Activated naive CD4-positive, alpha-beta T cell treated with anti-CD3 and anti-CD28 coated beads, Interleukin-2, amount 10 ng/mL, durations not matched to agents 7 days and 5 days (primary cell): ENCODE measurements around the gene HDDC2.

ENCODE experiments used
- CTCF ChIA-PET: fragments of 350-600 bp; sonication (Branson Sonifier 250); formaldehyde crosslinking; loops from one replicate; lab custom pipeline; 2021; ENCODE audit warnings: antibody characterized with exemption; lab: Charles Lee
- DNase-seq: peaks from one replicate; pipeline ENCODE4 v3.0.0-alpha.2; 2020
- H3K27ac Mint-ChIP-seq: one replicate; pipeline ENCODE4 v1.8.0; 2021; ENCODE audit warnings: mild to moderate bottlenecking, moderate library complexity, mixed read lengths
- H3K27me3 Mint-ChIP-seq: one replicate; pipeline ENCODE4 v1.8.0; 2021; ENCODE audit warnings: mild to moderate bottlenecking, mixed read lengths
- H3K36me3 Mint-ChIP-seq: one replicate; pipeline ENCODE4 v1.8.0; 2021; ENCODE audit warnings: mixed read lengths
- H3K4me1 Mint-ChIP-seq: one replicate; pipeline ENCODE4 v1.8.0; 2021; ENCODE audit warnings: mixed read lengths
- H3K4me3 Mint-ChIP-seq: one replicate; pipeline ENCODE4 v1.8.0; 2021; ENCODE audit warnings: mild to moderate bottlenecking, moderate library complexity, mixed read lengths
- H3K9me3 Mint-ChIP-seq: one replicate; pipeline ENCODE4 v1.8.0; 2021; ENCODE audit warnings: mixed read lengths

HDDC2 gene

DNA sequence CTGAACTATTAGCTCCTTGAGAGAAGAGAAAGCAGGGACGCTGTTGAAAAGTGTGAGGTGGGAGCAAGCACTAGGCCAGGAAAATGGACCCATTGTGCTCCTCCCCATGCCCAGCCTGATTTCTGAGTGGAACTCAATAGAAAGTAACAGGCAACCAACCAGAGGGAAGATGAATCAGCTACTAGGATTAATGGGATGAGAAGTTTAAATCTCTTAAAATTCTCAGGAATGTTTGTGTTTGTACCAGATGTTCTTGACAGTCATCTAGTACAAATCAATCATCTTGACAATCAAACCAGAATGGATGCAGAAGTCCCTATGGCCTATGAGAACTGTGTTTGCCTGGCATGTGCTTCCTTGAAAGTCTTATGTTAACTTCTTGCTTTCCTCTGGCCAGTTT lies 48.9 kb downstream of the HDDC2 start:
- peaks cover 9% of the 10 kb centered on the region for H3K27me3 Mint-ChIP-seq
- H3K4me1 Mint-ChIP-seq: peaks cover 4% of the 10 kb centered on the region
- CTCF ChIA-PET: no interaction called here
- peak overlapping the region; percentile 65 for H3K27ac Mint-ChIP-seq
- H3K9me3 Mint-ChIP-seq: no peaks in the 10 kb centered on the region
- no peak overlapping the region for H3K4me3 Mint-ChIP-seq
- DNase-seq: no peak
- H3K36me3 Mint-ChIP-seq: no peaks in the 10 kb centered on the region

DNA sequence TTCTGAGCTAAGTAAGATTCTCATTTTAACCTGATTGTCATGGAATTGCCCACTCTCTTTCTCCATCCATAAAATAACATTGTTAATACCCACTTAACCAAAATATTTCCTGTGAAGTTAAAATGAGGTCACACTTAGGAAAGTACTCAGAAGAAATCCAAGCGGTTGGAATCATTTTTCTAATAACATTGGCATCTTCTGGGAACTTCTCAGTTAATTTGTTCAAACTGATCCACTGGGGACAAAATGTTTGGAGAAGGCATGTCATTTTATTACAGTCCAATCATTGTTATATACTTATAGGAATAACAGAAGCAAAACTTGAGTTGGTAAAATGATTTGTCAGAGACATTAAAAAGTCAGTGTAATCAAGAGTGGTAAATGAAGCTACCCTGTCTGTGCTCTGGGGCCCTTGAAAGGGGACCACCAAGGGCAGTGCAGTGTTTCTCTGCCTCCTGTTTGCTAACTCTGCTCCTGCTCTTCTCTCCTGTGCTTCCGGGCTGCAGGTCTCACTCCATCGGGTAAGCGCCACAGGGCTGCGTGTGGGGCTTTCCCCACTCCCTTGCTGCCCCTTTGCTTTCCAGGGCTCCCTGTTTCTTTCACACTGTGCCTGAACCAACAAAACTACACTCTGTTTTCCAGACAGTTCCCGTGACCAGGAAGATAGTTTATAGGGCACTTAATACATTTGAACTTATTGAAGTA lies 50.1 kb downstream of the HDDC2 start:
- CTCF ChIA-PET: no interaction called here
- Mint-ChIP-seq H3K27ac (peak overlapping the region; percentile 77), H3K9me3 (no peaks in the 10 kb centered on the region), H3K27me3 (peaks cover 9% of the 10 kb centered on the region), H3K36me3 (no peaks in the 10 kb centered on the region), H3K4me3 (no peak overlapping the region), H3K4me1 (peaks cover 4% of the 10 kb centered on the region)
- no peak for DNase-seq

DNA sequence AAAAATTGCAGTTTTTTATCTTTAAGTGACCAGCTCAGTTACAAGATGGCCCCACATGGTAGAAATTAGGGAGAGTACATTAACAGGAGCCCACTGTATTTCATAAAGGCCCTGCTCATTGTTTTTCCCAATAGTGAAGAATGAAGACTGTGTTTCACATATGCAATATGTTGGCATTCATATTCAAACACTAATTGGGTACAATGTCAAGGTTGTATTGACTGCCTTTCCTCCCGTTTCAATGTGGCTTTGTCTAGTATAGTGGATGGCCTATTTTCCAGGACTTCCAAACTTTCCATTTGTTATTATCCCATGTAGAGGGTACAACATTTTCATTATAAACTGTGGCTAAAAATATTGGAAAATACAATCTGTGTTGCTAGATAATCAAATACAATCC lies 51.3 kb downstream of the HDDC2 start:
- no peak for DNase-seq
- Mint-ChIP-seq H3K4me1 (peaks cover 4% of the 10 kb centered on the region), H3K4me3 (no peak overlapping the region), H3K27me3 (peaks cover 12% of the 10 kb centered on the region), H3K27ac (no peak overlapping the region), H3K36me3 (no peaks in the 10 kb centered on the region), H3K9me3 (no peaks in the 10 kb centered on the region)
- CTCF ChIA-PET: no interaction called here

DNA sequence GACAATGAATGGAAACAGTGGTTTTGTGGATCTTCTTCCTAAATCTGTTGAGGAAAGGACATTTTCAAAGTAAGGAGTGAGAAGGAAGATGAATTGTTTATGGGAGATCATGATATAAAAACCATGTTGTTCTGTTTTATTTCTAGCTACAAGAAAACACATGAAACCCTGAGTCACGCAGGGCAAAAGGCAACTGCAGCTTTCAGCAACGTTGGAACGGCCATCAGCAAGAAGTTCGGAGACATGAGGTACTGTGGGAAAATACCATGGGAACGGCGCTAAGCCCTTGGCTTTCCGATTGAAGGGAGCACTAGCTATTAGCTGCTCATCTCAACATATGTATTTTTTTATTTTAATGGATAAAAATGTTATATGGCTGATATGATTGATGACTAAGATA lies 53.6 kb downstream of the HDDC2 start:
- peaks cover 4% of the 10 kb centered on the region for H3K4me1 Mint-ChIP-seq
- H3K27me3 Mint-ChIP-seq: peaks cover 12% of the 10 kb centered on the region
- H3K9me3 Mint-ChIP-seq: no peaks in the 10 kb centered on the region
- no peak for DNase-seq
- CTCF ChIA-PET: interaction anchor here (1.1 kb wide), 1 partner anchor 56 kb away, joined by 3 read pairs; no protein-coding TSS in a partner anchor
- no peak overlapping the region for H3K27ac Mint-ChIP-seq
- no peaks in the 10 kb centered on the region for H3K36me3 Mint-ChIP-seq
- H3K4me3 Mint-ChIP-seq: no peak overlapping the region

DNA sequence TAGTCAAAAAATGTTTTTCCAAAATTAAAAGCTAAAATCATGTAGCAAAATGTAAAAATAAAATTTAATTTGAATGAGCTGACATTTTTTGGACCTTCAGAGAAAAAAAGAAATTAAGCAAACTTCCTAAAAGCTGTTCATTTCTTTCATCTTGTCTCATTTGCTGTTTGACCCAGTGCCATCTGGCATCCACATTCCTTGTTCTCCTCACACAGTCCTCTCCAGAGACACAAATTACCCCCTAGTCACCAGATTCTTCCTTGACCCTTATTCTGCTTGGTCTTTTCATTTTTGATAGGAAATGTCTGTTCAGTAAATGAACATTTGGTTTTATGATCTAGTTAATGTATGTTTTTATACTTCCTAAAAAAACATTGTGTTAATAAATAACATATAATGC lies 55.2 kb downstream of the HDDC2 start:
- Mint-ChIP-seq H3K27me3 (peaks cover 3% of the 10 kb centered on the region), H3K4me1 (no peaks in the 10 kb centered on the region), H3K4me3 (no peak overlapping the region), H3K27ac (no peak overlapping the region), H3K36me3 (no peaks in the 10 kb centered on the region), H3K9me3 (no peaks in the 10 kb centered on the region)
- CTCF ChIA-PET: interaction anchor here (0.5 kb wide), 1 partner anchor 262 kb away, joined by 3 read pairs; no protein-coding TSS in a partner anchor
- DNase-seq: no peak

DNA sequence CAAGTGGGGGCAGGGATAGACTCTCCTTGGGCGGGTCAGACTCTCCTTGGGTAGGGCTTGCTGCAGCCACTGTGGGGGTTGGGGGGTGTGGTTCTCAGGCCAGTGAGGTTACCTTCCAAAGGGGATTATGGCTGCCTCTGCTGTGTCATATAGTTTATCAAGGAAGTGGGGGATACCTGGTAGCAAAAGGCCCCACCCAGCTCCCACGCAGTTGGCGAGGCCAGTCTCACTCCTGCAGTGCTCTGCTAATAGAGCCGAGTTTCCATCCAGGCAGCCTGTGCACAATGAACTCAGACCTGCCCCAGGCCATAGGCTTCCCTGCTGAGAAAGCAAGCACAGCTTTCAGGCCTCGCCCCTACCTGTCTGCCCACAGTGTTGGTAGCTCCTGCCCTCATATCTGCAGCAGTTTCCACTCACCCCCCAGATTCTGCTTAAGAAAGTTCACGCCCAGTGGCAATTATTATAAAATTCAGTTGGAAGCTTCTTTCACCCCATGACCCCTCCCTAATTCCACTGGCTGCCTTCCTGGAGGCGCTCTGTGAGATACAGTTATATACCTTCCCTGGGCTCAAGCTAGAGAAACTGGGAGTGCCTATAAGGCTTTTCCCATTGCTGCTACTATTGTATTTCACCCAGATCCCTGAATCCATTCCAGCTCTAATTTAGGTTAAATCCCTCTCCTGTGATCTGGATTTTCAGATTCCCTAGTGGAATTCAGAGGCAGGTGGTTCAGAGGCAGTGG lies 56.1 kb downstream of the HDDC2 start:
- peaks cover 4% of the 10 kb centered on the region for H3K9me3 Mint-ChIP-seq
- CTCF ChIA-PET: interaction anchor here (0.5 kb wide), 1 partner anchor 261 kb away, joined by 3 read pairs; no protein-coding TSS in a partner anchor
- DNase-seq: no peak
- no peaks in the 10 kb centered on the region for H3K4me1 Mint-ChIP-seq
- H3K27me3 Mint-ChIP-seq: peaks cover 3% of the 10 kb centered on the region
- no peak overlapping the region for H3K4me3 Mint-ChIP-seq
- no peak overlapping the region for H3K27ac Mint-ChIP-seq
- H3K36me3 Mint-ChIP-seq: peaks cover 1% of the 10 kb centered on the region

DNA sequence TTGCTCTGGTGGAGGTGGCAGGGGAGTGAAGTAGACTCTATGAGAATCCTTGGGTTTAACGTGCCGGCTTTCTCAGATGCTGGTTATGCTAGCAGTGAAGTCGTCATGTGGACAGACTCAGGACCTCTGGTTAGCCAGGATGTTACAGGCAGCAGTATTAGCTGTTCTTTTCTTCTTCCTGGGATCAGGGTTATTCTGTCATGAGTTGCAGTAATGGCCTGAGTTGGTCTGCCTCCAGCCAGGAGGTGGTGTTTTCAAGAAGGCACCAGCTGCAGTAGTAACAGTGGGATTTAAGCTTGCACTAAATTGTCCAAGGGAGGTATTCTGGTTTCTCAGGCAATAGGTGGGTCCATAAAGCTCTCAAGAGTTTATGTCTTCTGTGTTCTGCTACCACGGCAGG lies 56.7 kb downstream of the HDDC2 start:
- Mint-ChIP-seq H3K9me3 (peaks cover 5% of the 10 kb centered on the region), H3K4me3 (no peak overlapping the region), H3K27me3 (peaks cover 3% of the 10 kb centered on the region), H3K36me3 (peaks cover 2% of the 10 kb centered on the region), H3K27ac (no peak overlapping the region), H3K4me1 (no peaks in the 10 kb centered on the region)
- no peak for DNase-seq
- CTCF ChIA-PET: no interaction called here

DNA sequence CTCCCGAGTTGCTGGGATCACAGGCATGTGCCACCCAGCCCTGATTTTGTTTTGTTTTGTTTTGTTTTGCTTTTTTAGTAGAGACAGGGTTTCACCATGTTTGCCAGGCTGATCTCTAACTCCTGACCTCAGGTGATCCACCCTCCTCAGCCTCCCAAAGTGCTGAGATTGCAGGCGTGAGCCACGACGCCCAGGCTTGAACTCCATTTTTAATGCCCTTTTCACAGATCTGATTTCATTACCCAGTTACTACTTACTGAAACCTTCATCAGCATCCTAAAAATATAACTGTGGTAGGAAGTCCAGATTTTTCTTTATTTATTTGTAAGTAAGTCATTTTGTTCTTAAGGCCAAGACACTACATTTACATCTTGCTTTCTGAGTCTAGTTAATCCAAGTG lies 64.0 kb downstream of the HDDC2 start:
- CTCF ChIA-PET: no interaction called here
- H3K27ac Mint-ChIP-seq: no peak overlapping the region
- H3K36me3 Mint-ChIP-seq: peaks cover 2% of the 10 kb centered on the region
- no peak for DNase-seq
- H3K4me3 Mint-ChIP-seq: no peak overlapping the region
- H3K9me3 Mint-ChIP-seq: peaks cover 5% of the 10 kb centered on the region
- H3K27me3 Mint-ChIP-seq: no peaks in the 10 kb centered on the region
- no peaks in the 10 kb centered on the region for H3K4me1 Mint-ChIP-seq

DNA sequence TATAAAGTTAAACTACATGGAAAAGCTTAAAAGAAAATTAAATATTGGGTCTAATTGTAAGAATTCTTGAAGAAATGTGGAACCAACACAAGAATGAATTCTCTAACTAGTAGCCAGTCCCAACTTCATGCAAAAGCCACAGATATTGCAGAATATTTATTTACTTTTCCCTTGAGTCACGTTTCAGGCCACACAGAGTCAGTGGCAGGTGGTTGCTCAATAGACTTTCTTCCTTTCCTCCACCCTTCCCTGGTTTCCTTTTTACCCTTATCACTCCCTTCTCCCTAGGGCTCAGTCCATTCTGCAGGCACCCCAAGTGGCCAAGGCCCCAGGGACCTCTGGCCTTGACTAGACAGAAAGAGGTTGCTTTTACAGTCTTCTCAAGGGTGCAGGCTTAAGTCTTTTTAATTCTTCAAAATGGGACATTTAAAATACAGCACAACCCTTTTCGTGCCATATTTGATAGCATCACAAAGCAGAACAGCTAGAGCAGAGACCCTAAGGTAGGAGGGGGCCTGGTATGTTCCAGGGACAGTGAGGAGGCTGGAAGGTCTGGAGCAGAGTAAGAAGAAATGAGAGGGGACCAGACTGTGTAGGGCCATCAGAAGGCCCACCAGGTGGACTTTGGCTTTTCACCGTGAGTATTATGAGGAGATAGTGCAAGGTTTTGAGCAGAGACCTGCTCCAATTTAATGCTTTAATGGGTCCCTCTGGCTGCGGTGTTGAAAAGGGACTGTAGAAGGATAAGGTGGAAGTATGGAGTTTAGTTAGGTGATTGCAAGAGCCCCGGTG lies 65.0 kb downstream of the HDDC2 start:
- DNase-seq: no peak
- H3K27me3 Mint-ChIP-seq: no peaks in the 10 kb centered on the region
- H3K4me1 Mint-ChIP-seq: no peaks in the 10 kb centered on the region
- H3K36me3 Mint-ChIP-seq: peaks cover 2% of the 10 kb centered on the region
- H3K9me3 Mint-ChIP-seq: peaks cover 5% of the 10 kb centered on the region
- no peak overlapping the region for H3K4me3 Mint-ChIP-seq
- CTCF ChIA-PET: no interaction called here
- no peak overlapping the region for H3K27ac Mint-ChIP-seq

DNA sequence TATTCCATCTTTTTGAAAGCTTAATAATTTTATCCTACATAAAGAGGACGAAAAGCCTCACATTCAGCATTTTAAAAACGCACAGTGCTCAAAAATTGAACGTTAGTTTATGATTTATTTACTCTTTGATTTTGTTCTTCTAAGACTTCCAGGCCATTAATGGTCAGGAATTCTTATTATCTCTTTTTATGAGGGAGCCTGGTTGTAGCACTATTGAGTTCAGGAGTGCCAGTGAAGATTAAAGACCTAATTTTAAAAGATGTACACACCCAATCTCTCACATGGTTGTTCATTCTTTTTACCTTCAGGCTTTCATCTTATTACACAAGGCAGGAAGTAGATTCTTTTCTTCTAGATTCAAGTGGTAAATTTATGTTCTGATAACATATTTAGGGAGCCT lies 68.6 kb downstream of the HDDC2 start:
- no peak for DNase-seq
- H3K27me3 Mint-ChIP-seq: no peaks in the 10 kb centered on the region
- H3K36me3 Mint-ChIP-seq: no peaks in the 10 kb centered on the region
- no peaks in the 10 kb centered on the region for H3K4me1 Mint-ChIP-seq
- H3K4me3 Mint-ChIP-seq: no peak overlapping the region
- H3K9me3 Mint-ChIP-seq: no peaks in the 10 kb centered on the region
- no peak overlapping the region for H3K27ac Mint-ChIP-seq
- CTCF ChIA-PET: no interaction called here

DNA sequence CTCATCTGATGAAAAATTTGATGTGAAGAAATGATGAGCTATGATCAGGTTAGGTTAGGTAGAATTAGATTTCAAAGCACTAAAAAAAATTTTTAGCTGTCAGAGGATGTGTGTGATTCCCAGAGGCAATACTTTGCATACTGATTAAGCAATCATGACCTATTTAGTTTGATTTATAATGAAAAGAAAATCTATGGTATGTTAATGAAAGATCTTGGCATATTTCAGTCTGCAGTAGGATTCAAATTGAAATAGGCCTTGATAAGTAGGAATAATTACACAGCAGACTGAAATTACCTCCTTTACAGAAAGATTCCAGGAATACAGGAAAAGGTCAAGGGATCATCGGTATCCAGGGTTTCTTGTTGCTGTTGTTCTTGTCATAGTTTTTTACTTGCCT lies 69.3 kb downstream of the HDDC2 start:
- Mint-ChIP-seq H3K27ac (no peak overlapping the region), H3K9me3 (no peaks in the 10 kb centered on the region), H3K4me1 (no peaks in the 10 kb centered on the region), H3K4me3 (no peak overlapping the region), H3K36me3 (no peaks in the 10 kb centered on the region), H3K27me3 (no peaks in the 10 kb centered on the region)
- CTCF ChIA-PET: no interaction called here
- DNase-seq: no peak

DNA sequence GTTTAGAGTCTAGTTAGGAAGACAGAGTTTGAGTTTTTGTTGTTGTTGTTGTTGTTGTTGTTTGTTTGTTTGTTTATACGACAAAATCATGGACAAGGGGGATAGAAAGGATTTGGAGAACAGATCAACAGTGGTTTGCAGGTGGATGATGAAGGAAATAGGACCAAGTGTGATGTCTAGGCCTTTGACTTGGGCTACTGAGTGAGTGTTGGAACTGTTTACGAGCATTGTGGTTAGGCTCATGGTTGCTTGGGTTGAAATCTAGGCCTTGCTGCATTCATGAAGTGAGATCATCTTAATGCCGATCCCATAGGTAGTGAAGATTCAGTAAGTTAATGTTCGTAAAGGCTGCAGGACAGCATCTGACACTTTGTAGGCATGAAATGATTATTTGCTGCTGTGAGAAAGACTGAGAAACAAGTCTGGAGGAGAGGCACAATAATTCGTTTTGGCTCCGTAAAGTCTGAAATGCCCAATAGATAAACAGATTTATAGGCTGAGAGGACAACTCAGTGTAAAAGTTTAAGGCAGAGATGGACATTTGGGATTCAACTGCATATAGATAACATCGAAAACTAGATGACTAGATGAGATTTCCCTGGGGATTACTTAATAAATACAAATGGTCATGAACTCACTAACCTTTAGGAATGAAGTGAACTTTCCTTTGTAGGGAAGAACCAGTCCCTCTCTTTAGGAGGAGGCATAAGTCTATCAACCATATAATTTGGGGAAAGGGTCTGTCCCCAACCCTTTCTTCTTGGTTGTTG lies 70.0 kb downstream of the HDDC2 start:
- H3K4me1 Mint-ChIP-seq: no peaks in the 10 kb centered on the region
- no peaks in the 10 kb centered on the region for H3K9me3 Mint-ChIP-seq
- H3K27me3 Mint-ChIP-seq: no peaks in the 10 kb centered on the region
- no peaks in the 10 kb centered on the region for H3K36me3 Mint-ChIP-seq
- no peak overlapping the region for H3K4me3 Mint-ChIP-seq
- CTCF ChIA-PET: no interaction called here
- DNase-seq: no peak
- no peak overlapping the region for H3K27ac Mint-ChIP-seq

DNA sequence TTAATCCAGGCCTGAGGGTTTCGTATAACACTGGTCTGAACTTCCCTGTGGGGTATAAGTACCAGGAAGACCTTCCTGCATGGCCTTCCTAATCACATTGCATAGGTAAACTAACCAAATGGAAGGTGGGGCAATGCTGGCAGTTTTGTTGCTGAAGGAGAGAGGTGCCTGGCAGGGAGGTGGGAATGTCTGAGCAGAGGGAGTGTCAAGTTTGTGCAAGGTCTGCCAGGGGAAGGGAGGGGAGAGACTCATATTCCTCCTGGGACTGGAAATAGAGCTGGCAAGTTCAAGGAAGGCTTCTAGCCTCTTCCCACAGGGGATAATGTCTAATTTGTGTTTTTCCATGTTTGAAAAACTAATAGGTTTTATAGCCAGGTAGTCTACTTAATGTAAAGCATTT lies 70.6 kb downstream of the HDDC2 start:
- DNase-seq: no peak
- no peaks in the 10 kb centered on the region for H3K36me3 Mint-ChIP-seq
- no peak overlapping the region for H3K27ac Mint-ChIP-seq
- CTCF ChIA-PET: no interaction called here
- H3K4me3 Mint-ChIP-seq: no peak overlapping the region
- no peaks in the 10 kb centered on the region for H3K9me3 Mint-ChIP-seq
- no peaks in the 10 kb centered on the region for H3K4me1 Mint-ChIP-seq
- no peaks in the 10 kb centered on the region for H3K27me3 Mint-ChIP-seq

DNA sequence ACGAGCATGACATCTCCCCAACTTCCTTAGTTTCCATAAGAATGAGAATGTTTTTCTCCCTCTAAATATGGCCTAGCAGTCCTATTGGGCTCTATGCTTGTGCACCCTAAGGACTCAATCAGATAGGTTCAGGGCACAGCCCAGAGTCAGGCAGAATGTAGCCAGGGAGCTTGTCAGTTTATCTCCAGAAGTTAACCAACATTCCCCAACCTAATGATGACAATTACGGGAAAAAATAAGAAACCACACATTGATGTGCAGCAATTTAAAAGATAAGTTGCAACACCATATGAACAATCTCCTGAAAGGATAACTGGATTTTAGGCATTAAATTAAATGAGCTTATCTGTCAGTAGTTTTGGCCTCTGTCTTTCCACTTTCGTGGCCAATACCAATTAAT lies 71.1 kb downstream of the HDDC2 start:
- Mint-ChIP-seq H3K27ac (no peak overlapping the region), H3K4me1 (no peaks in the 10 kb centered on the region), H3K27me3 (no peaks in the 10 kb centered on the region), H3K4me3 (no peak overlapping the region), H3K9me3 (no peaks in the 10 kb centered on the region), H3K36me3 (no peaks in the 10 kb centered on the region)
- DNase-seq: no peak
- CTCF ChIA-PET: no interaction called here
